ENCODE data around the gene NIT2. TPM values are rescaled to one million over a fixed set of nuclear protein-coding genes. Genes with fewer than 3 reads are reported as not detected.
A peak's percentile ranks its signal among the peaks of the same experiment; 100 is the strongest.

Gene NIT2
- total and polyA plus RNA-seq, 10 of the 15 experiments (the other 5 are each of a cell fraction or from before 2014, with no cell fraction given), result 49.3 to 215 (median 76.4) TPM

DNA sequence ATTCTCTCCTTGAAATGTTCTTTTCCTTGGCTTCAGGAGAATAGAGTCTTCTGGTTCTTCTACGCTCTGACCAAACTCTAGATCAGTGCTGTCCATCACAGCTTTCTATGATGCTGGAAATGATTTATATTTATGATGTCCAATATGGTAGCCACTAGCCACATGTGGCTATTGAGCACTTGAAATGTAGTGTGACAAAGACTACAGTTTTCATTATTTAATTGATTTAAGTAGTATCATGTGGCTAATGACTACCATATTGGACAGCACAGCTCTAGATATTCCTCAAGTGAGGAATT lies 69.6 kb downstream of the NIT2 start:
- H2AFZ ChIP-seq (ENCODE audit: control insufficient read depth, low read depth, low read length), result no peak overlapping the region
- H3K27ac ChIP-seq (ENCODE audit: control insufficient read depth, insufficient read depth), result no peak overlapping the region
- H3K27me3 ChIP-seq (replicated peaks in 1 of 2; ENCODE audit: control insufficient read depth in 2 of 2, insufficient read depth in 2 of 2, low read length in 1 of 2), result no peaks in the 10 kb centered on the region
- peaks cover 12% of the 10 kb centered on the region; the same call in 2 of the 3 replicates for H3K9me3 ChIP-seq (replicated peaks; ENCODE audit: control insufficient read depth, insufficient read depth, low read length)
- ATAC-seq (no peak), FAIRE-seq (no peak), DNase-seq (ENCODE audit: low read depth, low spot score) (no peak)
- ChIA-PET POLR2A (interaction anchor here (1.0 kb wide), 1 partner anchor 10 kb away, joined by 4 read pairs; no protein-coding TSS in a partner anchor), RAD21 (ENCODE audit: unreplicated experiment) (interaction anchor here (0.7 to 1.6 kb wide), 4 partner anchors 9 to 231 kb away, joined by 3 to 6 read pairs (median 5); no protein-coding TSS in a partner anchor), SMC1A (ENCODE audit: uncharacterized antibody, unreplicated experiment) (interaction anchor here (0.9 to 1.7 kb wide), 10 partner anchors 11 to 199 kb away, joined by 3 to 8 read pairs (median 4); partner anchors contain the start of genes NIT2 and TBC1D23), CTCF (interaction anchor here (0.6 to 1.8 kb wide), 7 partner anchors 10 to 509 kb away, joined by 3 to 6 read pairs (median 5); no protein-coding TSS in a partner anchor)
- no peak overlapping the region for H3K9ac ChIP-seq (ENCODE audit: control insufficient read depth, insufficient read depth, low read length)
- no peaks in the 10 kb centered on the region for H4K20me1 ChIP-seq (ENCODE audit: control insufficient read depth, insufficient read depth)
- in situ Hi-C loops (cut with MboI) (no loop called here), intact Hi-C loops (cut with micrococcal nuclease; ENCODE audit: unreplicated experiment) (loop anchor here (5.0 kb wide), 1 partner anchor 188 kb away; no protein-coding TSS in a partner anchor)
- no peaks in the 10 kb centered on the region for H3K36me3 ChIP-seq (ENCODE audit: control insufficient read depth in 2 of 2, insufficient read depth in 2 of 2, low read length in 1 of 2)
- WGBS (ENCODE audit: insufficient coverage, insufficient replicate concordance, low lambda C conversion rate, missing lambda C conversion rate), result 100% methylated on average over 1 of the region's 1 CpG
- TF ChIP-seq KLF5 (IDR thresholded peaks at IDR 0.05; ENCODE audit: partially characterized antibody), result no peak
- TF ChIP-seq, protein P1, sequence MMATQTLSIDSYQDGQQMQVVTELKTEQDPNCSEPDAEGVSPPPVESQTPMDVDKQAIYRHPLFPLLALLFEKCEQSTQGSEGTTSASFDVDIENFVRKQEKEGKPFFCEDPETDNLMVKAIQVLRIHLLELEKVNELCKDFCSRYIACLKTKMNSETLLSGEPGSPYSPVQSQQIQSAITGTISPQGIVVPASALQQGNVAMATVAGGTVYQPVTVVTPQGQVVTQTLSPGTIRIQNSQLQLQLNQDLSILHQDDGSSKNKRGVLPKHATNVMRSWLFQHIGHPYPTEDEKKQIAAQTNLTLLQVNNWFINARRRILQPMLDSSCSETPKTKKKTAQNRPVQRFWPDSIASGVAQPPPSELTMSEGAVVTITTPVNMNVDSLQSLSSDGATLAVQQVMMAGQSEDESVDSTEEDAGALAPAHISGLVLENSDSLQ (IDR thresholded peaks at IDR 0.05), result peak; percentile 25; the same call in 1 of the 2 replicates
- no peaks in the 10 kb centered on the region for H3K4me1 ChIP-seq (ENCODE audit: control insufficient read depth, insufficient read depth, low read length)
- peaks cover 53% of the 10 kb centered on the region for H3K79me2 ChIP-seq (ENCODE audit: control insufficient read depth, insufficient read depth, low read length)
- H3K4me2 ChIP-seq (ENCODE audit: control insufficient read depth, insufficient read depth), result peak overlapping the region; percentile 58
- H3K4me3 ChIP-seq, result peak overlapping the region; percentile 73; the same call in 1 of the 2 replicates
- no TSS peak for BruUV-seq (replicated peaks)

DNA sequence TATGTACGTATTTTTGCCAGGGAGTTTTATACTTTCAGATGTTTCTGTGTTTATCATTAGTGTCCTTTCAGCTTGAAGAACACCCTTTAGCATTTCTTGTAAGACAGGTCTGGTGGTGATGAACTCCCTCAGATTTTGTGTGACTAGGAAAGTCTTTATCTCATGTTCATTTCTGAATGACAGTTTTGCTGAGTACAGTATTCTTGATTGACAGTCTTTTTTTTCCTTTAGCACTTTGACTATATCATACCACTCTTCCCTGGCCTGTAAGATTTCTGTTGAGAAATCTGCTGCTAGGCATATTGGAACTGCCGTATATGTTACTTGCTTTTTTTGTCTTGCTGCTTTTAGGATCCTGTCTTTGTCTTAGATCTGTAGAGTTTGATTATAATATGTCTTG lies 72.6 kb downstream of the NIT2 start:
- DNase-seq (ENCODE audit: low read depth, low spot score), result no peak
- POLR2A ChIA-PET, result no interaction called here
- no peak overlapping the region for H3K4me3 ChIP-seq

More for the DNA sequence above, 72.6 kb downstream of the NIT2 start:
- Histone ChIP-seq H2AFZ (ENCODE audit: control insufficient read depth, low read depth, low read length) (no peak overlapping the region), H3K4me2 (ENCODE audit: control insufficient read depth, insufficient read depth) (no peak overlapping the region), H3K27me3 (replicated peaks in 1 of 2; ENCODE audit: control insufficient read depth in 2 of 2, insufficient read depth in 2 of 2, low read length in 1 of 2) (no peaks in the 10 kb centered on the region), H3K36me3 (ENCODE audit: control insufficient read depth in 2 of 2, insufficient read depth in 2 of 2, low read length in 1 of 2) (no peaks in the 10 kb centered on the region; a peak in 1 of 4 replicates), H3K9ac (ENCODE audit: control insufficient read depth, insufficient read depth, low read length) (no peak overlapping the region), H3K4me1 (ENCODE audit: control insufficient read depth, insufficient read depth, low read length) (no peaks in the 10 kb centered on the region), H3K9me3 (replicated peaks; ENCODE audit: control insufficient read depth, insufficient read depth, low read length) (peaks cover 12% of the 10 kb centered on the region; the same call in 2 of the 3 replicates), H3K79me2 (ENCODE audit: control insufficient read depth, insufficient read depth, low read length) (peaks cover 25% of the 10 kb centered on the region), H4K20me1 (ENCODE audit: control insufficient read depth, insufficient read depth) (no peaks in the 10 kb centered on the region), H3K27ac (ENCODE audit: control insufficient read depth, insufficient read depth) (no peak overlapping the region)
- no peak for ATAC-seq
- RAD21 ChIA-PET (ENCODE audit: unreplicated experiment), result no interaction called here
- intact Hi-C loops (cut with micrococcal nuclease; ENCODE audit: unreplicated experiment) (no loop called here), in situ Hi-C loops (cut with MboI) (no loop called here)
- TF ChIP-seq FOXK2 (IDR thresholded peaks at IDR 0.05) (no peak), CBX5 (IDR thresholded peaks at IDR 0.05; ENCODE audit: low read depth) (0 out of 2 replicates have a peak, but pooled peaks have one; percentile 11), RCOR1 (conservative IDR thresholded peaks at IDR 0.05; ENCODE audit: low read depth, low read length) (no peak), TARDBP (IDR thresholded peaks at IDR 0.05; ENCODE audit: borderline replicate concordance) (no peak), SMAD1 (IDR thresholded peaks at IDR 0.05; ENCODE audit: low read depth, partially characterized antibody) (no peak)
- TF ChIP-seq, protein P2, sequence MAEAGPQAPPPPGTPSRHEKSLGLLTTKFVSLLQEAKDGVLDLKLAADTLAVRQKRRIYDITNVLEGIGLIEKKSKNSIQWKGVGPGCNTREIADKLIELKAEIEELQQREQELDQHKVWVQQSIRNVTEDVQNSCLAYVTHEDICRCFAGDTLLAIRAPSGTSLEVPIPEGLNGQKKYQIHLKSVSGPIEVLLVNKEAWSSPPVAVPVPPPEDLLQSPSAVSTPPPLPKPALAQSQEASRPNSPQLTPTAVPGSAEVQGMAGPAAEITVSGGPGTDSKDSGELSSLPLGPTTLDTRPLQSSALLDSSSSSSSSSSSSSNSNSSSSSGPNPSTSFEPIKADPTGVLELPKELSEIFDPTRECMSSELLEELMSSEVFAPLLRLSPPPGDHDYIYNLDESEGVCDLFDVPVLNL (IDR thresholded peaks at IDR 0.05; ENCODE audit: low read depth, low read length), result no peak
- TF ChIP-seq, protein P1 (IDR thresholded peaks at IDR 0.05), result 0 out of 2 replicates have a peak, but pooled peaks have one; percentile 19
- CTCF ChIA-PET, result interaction anchor here (0.6 kb wide), 1 partner anchor 8 kb away, joined by 3 read pairs; no protein-coding TSS in a partner anchor
- WGBS (ENCODE audit: insufficient coverage, insufficient replicate concordance, low lambda C conversion rate, missing lambda C conversion rate), result 65% methylated on average over 2 of the region's 2 CpGs
- no peak for FAIRE-seq
- SMC1A ChIA-PET (ENCODE audit: uncharacterized antibody, unreplicated experiment), result interaction anchor here (0.6 to 1.0 kb wide), 3 partner anchors 72 to 576 kb away, joined by 3 read pairs; no protein-coding TSS in a partner anchor
- BruUV-seq (replicated peaks), result no TSS peak
